Naive B cell (primary cell): ENCODE results near the gene RHOD. TPM values are rescaled to one million over a fixed set of nuclear protein-coding genes. Genes with fewer than 3 reads are reported as not detected.

ENCODE experiments used
- ATAC-seq, 2 donors: fragments of 150-1000 bp; cut with Tn5 transposase; 2 replicates each; pipeline ENCODE4 v1.10.0; 2021; ENCODE audit warnings: low read depth in 2 of 2, mild to moderate bottlenecking in 2 of 2, moderate library complexity in 2 of 2
- DNase-seq: peaks from one replicate; pipeline ENCODE4 v3.0.0; 2022
- H3K27ac Mint-ChIP-seq, 6 donors: one replicate each; pipeline ENCODE4 v1.8.0; 2020 to 2022; ENCODE audit warnings: mild to moderate bottlenecking in 6 of 6, mixed read lengths in 6 of 6, moderate library complexity in 5 of 6, inconsistent platforms in 2 of 6
- H3K27me3 Mint-ChIP-seq, 3 donors: one replicate each; pipeline ENCODE4 v1.8.0; 2021 to 2022; ENCODE audit warnings: mixed read lengths in 3 of 3, mild to moderate bottlenecking in 1 of 3
- H3K36me3 Mint-ChIP-seq, 2 donors: one replicate each; pipeline ENCODE4 v1.8.0; 2020 to 2022; ENCODE audit warnings: mixed read lengths in 2 of 2, inconsistent platforms in 1 of 2, mild to moderate bottlenecking in 1 of 2
- H3K4me1 Mint-ChIP-seq, 3 donors: one replicate each; pipeline ENCODE4 v1.8.0; 2020 to 2022; ENCODE audit warnings: mixed read lengths in 3 of 3, inconsistent platforms in 1 of 3, mild to moderate bottlenecking in 1 of 3, moderate library complexity in 1 of 3
- H3K4me3 Mint-ChIP-seq, 8 donors: one replicate each; pipeline ENCODE4 v1.8.0; 2020 to 2022; ENCODE audit warnings: mild to moderate bottlenecking in 8 of 8, mixed read lengths in 8 of 8, moderate library complexity in 8 of 8, inconsistent platforms in 2 of 8
- H3K9me3 Mint-ChIP-seq, 7 donors: one replicate each; pipeline ENCODE4 v1.8.0; 2020 to 2022; ENCODE audit warnings: mixed read lengths in 7 of 7, mild to moderate bottlenecking in 5 of 7, inconsistent platforms in 2 of 7, moderate library complexity in 1 of 7
- polyA plus RNA-seq, 6 donors: library from polyadenylated mRNA; unstranded; fragments of 300-500 nt; fragmentation: Illumina TruSeq; gene quantifications; one replicate each; pipeline ENCODE4 v1.2.3, GENCODE V29; 2021; ENCODE audit warnings: low read depth in 6 of 6

The RHOD gene
- polyA plus RNA-seq, 6 donors from 2014 or later, result 0.71 to 2.6 (median 0.97) TPM

- Mint-ChIP-seq H3K27ac (no peak overlapping the region), H3K27me3 (peaks cover 4 to 17% (median 15%) of the 10 kb centered on the region in 3 donors), H3K4me1 (peaks cover 13 to 20% (median 15%) of the 10 kb centered on the region in 3 donors), H3K36me3 (no peaks in the 10 kb centered on the region), H3K9me3 (no peaks in the 10 kb centered on the region), H3K4me3 (no peak overlapping the region)
- no peak for ATAC-seq
- DNase-seq, result no peak
These were observed 22.5 kb downstream of the RHOD start for GRCh38 chr11:67079065-67079705.

- Mint-ChIP-seq H3K27ac (peak overlapping the region in 2 of 6 donors; percentile 14 to 81), H3K9me3 (no peaks in the 10 kb centered on the region), H3K36me3 (no peaks in the 10 kb centered on the region), H3K27me3 (peaks cover 0 to 8% (median 5%) of the 10 kb centered on the region in 3 donors), H3K4me3 (peak overlapping the region in 7 of 8 donors; percentile 7 to 81 (median 71)), H3K4me1 (peaks cover 13 to 15% (median 14%) of the 10 kb centered on the region in 3 donors)
- no peak for DNase-seq
- peak; percentile 22 to 31 for ATAC-seq
These were observed 25.6 kb downstream of the RHOD start for GRCh38 chr11:67082071-67082791.

- Mint-ChIP-seq H3K36me3 (no peaks in the 10 kb centered on the region), H3K4me1 (peaks cover 13% of the 10 kb centered on the region in 3 donors), H3K9me3 (no peaks in the 10 kb centered on the region), H3K27ac (no peak overlapping the region), H3K27me3 (peaks cover 0 to 8% (median 0%) of the 10 kb centered on the region in 3 donors), H3K4me3 (no peak overlapping the region)
- DNase-seq, result no peak
- no peak for ATAC-seq
These were observed 27.2 kb downstream of the RHOD start for GRCh38 chr11:67083786-67084366.

GRCh38 chr11:67085617-67086016 is 29.0 kb downstream of the RHOD start:
- Mint-ChIP-seq H3K4me1 (peaks cover 13% of the 10 kb centered on the region in 3 donors), H3K27ac (no peak overlapping the region), H3K9me3 (no peaks in the 10 kb centered on the region), H3K4me3 (no peak overlapping the region), H3K27me3 (peaks cover 0 to 8% (median 0%) of the 10 kb centered on the region in 3 donors), H3K36me3 (no peaks in the 10 kb centered on the region)
- no peak for ATAC-seq
- no peak for DNase-seq

- no peaks in the 10 kb centered on the region for H3K4me1 Mint-ChIP-seq
- ATAC-seq, result no peak
- H3K4me3 Mint-ChIP-seq, result no peak overlapping the region
- peaks cover 0 to 6% (median 0%) of the 10 kb centered on the region in 3 donors for H3K27me3 Mint-ChIP-seq
- no peak for DNase-seq
- no peak overlapping the region for H3K27ac Mint-ChIP-seq
- no peaks in the 10 kb centered on the region for H3K36me3 Mint-ChIP-seq
- H3K9me3 Mint-ChIP-seq, result no peaks in the 10 kb centered on the region
These were observed 34.1 kb downstream of the RHOD start for GRCh38 chr11:67090717-67091116.

GRCh38 chr11:67095214-67095507 is 38.5 kb downstream of the RHOD start:
- no peak for ATAC-seq

GRCh38 chr11:67098799-67099429 is 42.3 kb downstream of the RHOD start:
- Mint-ChIP-seq H3K36me3 (no peaks in the 10 kb centered on the region), H3K9me3 (peaks cover 0 to 2% (median 0%) of the 10 kb centered on the region in 7 donors), H3K27ac (no peak overlapping the region), H3K27me3 (no peaks in the 10 kb centered on the region), H3K4me1 (peaks cover 7 to 17% (median 12%) of the 10 kb centered on the region in 3 donors), H3K4me3 (no peak overlapping the region)
- ATAC-seq (no peak), DNase-seq (no peak)

More at GRCh38 chr11:67095214-67095507, 38.5 kb downstream of the RHOD start:
- peaks cover 6 to 12% (median 10%) of the 10 kb centered on the region in 3 donors for H3K4me1 Mint-ChIP-seq
- H3K27ac Mint-ChIP-seq, result no peak overlapping the region
- H3K36me3 Mint-ChIP-seq, result no peaks in the 10 kb centered on the region
- no peaks in the 10 kb centered on the region for H3K9me3 Mint-ChIP-seq
- H3K27me3 Mint-ChIP-seq, result peaks cover 0 to 6% (median 0%) of the 10 kb centered on the region in 3 donors
- no peak for DNase-seq
- H3K4me3 Mint-ChIP-seq, result no peak overlapping the region

GRCh38 chr11:67099831-67100324 is 43.2 kb downstream of the RHOD start:
- H3K36me3 Mint-ChIP-seq, result no peaks in the 10 kb centered on the region
- H3K4me3 Mint-ChIP-seq, result peak overlapping the region in 2 of 8 donors; percentile 41 to 45
- DNase-seq (no peak), ATAC-seq (peak; percentile 40 to 54)
- peaks cover 0 to 2% (median 0%) of the 10 kb centered on the region in 7 donors for H3K9me3 Mint-ChIP-seq
- peak overlapping the region in 2 of 6 donors; percentile 22 to 56 for H3K27ac Mint-ChIP-seq
- H3K27me3 Mint-ChIP-seq, result no peaks in the 10 kb centered on the region
- peaks cover 7 to 17% (median 12%) of the 10 kb centered on the region in 3 donors for H3K4me1 Mint-ChIP-seq

GRCh38 chr11:67102664-67103063 is 46.0 kb downstream of the RHOD start:
- H3K27ac Mint-ChIP-seq, result no peak overlapping the region
- ATAC-seq, result no peak

GRCh38 chr11:67105964-67106363 is 49.3 kb downstream of the RHOD start:
- Mint-ChIP-seq H3K4me3 (no peak overlapping the region), H3K9me3 (peaks cover 0 to 2% (median 0%) of the 10 kb centered on the region in 7 donors), H3K4me1 (peaks cover 0 to 2% (median 0%) of the 10 kb centered on the region in 3 donors), H3K36me3 (no peaks in the 10 kb centered on the region), H3K27me3 (no peaks in the 10 kb centered on the region), H3K27ac (no peak overlapping the region)
- no peak for DNase-seq
- no peak for ATAC-seq

More at GRCh38 chr11:67102664-67103063, 46.0 kb downstream of the RHOD start:
- Mint-ChIP-seq H3K27me3 (no peaks in the 10 kb centered on the region), H3K4me1 (peaks cover 7 to 17% (median 12%) of the 10 kb centered on the region in 3 donors), H3K4me3 (peak overlapping the region in 1 of 8 donors; percentile 82), H3K36me3 (no peaks in the 10 kb centered on the region), H3K9me3 (peaks cover 0 to 2% (median 0%) of the 10 kb centered on the region in 7 donors)
- no peak for DNase-seq

GRCh38 chr11:67111261-67111660 is 54.6 kb downstream of the RHOD start:
- Mint-ChIP-seq H3K27ac (no peak overlapping the region), H3K4me3 (no peak overlapping the region), H3K27me3 (no peaks in the 10 kb centered on the region), H3K36me3 (no peaks in the 10 kb centered on the region), H3K4me1 (peaks cover 9 to 15% (median 12%) of the 10 kb centered on the region in 3 donors), H3K9me3 (no peaks in the 10 kb centered on the region)
- DNase-seq (no peak), ATAC-seq (no peak)

- Mint-ChIP-seq H3K4me1 (peaks cover 9 to 15% (median 12%) of the 10 kb centered on the region in 3 donors), H3K27ac (peak overlapping the region in 3 of 6 donors; percentile 19 to 80 (median 38)), H3K9me3 (no peaks in the 10 kb centered on the region), H3K4me3 (peak overlapping the region in 3 of 8 donors; percentile 10 to 57 (median 44)), H3K36me3 (no peaks in the 10 kb centered on the region), H3K27me3 (no peaks in the 10 kb centered on the region)
- ATAC-seq (peak; percentile 50 to 71), DNase-seq (peak; percentile 7)
These were observed 56.6 kb downstream of the RHOD start for GRCh38 chr11:67113231-67113721.
